Measurements from ENCODE around the gene CUEDC1. TPM values are rescaled to one million over a fixed set of nuclear protein-coding genes. Genes with fewer than 3 reads are reported as not detected.

Gene CUEDC1
- total RNA-seq, 1 experiment from 2014 or later = 26.7 TPM

DNA sequence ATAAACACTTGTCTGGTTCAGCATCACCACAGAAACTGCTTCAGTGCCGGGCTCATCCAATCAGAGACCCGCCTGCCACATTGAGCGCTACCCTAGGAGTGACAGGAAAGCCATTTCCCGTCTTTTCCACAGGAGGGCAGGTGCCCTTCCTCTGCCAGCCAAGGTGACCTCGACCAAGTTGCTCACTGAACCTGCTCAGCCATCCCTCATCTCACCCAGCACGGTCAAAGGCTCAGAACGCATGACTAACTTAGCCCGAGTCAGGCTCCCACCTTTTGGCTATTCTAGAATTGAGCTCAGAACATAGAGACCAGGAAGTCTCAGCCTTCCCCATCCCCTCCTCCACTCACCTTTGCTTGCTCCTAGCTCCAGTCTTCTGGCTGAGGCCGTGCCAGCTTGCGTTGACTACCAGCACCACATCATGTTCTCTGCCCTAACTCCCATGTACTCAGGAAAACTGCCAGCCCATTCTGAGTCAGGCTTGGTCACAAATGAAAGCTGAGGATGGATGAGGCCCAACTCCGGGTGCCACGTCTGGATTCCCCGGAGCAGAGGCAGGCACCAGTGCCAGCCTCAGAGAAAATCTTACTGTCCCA lies 121.0 kb downstream of the CUEDC1 start:
- in situ Hi-C loops (cut with HindIII; ENCODE audit: low sequenced_read_pairs) = no loop called here
- no peak for DNase-seq (ENCODE audit: low spot score)

DNA sequence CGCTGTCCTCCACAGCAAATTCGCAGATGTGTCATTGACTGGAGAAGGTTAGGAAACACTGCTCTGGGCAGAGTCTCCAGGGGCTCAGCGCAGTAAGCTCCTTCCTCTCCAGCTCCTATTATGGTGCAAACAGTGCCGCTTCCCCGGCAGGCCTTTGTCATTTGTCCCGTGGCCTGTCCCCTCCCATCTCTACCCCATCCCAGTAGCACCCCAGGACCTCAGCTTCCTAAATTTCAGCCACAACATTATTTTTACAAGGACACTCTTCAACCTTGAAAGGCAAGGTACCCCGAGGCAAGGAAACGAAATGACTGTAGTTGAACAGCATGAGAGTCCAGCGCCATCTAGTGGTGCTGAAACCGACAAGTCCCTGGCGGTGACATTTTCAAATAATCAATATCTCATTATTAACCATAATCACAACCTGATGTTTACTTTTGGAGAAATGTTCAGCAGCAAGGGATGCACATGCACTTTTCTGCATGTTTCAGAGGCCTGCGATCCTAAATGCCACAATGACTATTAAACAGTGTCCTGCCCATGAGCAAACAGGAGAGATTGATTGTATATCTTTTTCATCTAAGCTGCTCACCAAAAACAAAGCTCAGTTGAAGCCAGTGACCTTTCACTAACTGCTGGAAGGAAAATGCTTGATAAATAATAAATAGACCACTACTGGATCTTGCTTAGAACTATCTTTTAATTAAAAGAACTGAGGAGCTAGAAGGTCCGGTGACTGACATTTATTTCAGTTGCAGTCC lies 121.9 kb downstream of the CUEDC1 start:
- in situ Hi-C loops (cut with HindIII; ENCODE audit: low sequenced_read_pairs) = no loop called here
- peak; percentile 80 for DNase-seq (ENCODE audit: low spot score)

DNA sequence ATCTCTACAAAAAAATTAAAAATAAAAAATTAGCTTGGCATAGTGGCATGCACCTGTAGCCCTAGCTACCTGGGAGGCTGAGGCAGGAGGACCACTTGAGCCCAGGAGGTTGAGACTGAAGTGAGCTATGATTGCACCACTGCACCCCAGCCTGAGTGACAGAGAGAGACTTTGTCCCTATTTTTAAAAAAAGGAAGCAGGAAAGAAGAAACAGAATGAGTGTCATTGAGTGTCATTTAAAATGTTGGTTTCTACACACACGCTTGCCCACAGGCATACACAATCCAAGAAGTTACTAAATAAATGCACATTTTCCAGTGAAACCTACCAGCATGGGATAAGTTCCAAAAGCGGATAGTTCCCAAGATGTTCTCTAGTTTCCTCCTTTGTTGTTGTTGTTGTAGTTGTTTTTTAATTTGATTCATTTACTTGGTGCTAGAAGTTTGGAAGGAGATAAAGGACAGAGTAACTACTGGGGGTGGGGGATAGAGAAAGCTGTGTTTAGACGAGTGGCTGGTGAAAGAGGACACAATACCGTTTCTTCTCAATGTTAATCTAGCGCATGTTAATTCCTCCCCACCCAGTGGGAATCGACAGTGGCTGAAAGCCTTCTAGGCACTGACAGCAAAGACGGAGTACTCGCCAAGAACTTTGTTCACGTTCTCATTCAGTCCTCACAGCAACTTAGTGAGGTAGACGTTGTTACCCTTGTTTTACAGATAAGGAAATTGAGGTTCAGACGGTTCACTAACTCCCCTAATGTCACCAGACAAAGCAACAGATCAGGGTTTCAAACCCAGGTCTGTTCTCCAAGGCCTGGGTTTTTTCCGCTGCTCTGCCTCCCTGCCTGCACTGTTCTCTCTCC lies 122.7 kb downstream of the CUEDC1 start:
- in situ Hi-C loops (cut with HindIII; ENCODE audit: low sequenced_read_pairs) = no loop called here
- peak; percentile 8 for DNase-seq (ENCODE audit: low spot score)

DNA sequence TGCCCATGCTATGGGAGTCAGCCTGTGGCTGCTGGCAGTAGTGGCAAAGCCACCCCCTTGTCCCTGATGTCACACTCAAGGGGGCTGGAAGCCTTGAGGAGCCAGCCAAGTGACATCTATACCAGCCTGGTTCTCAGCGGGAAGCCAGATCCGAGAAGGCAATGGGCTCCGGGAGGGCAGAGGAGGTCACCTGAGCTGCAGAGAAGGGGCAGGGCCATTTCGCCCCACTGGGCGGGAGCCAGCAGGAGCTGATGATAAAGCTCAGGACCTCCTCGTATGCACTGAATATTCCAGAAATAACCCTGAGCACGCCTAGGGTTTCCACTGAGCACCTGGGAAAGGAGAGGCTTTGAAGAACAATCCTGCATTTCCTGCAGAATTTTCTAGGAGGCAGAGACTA lies 124.3 kb downstream of the CUEDC1 start:
- DNase-seq (ENCODE audit: low spot score) = no peak
- in situ Hi-C loops (cut with HindIII; ENCODE audit: low sequenced_read_pairs) = no loop called here

DNA sequence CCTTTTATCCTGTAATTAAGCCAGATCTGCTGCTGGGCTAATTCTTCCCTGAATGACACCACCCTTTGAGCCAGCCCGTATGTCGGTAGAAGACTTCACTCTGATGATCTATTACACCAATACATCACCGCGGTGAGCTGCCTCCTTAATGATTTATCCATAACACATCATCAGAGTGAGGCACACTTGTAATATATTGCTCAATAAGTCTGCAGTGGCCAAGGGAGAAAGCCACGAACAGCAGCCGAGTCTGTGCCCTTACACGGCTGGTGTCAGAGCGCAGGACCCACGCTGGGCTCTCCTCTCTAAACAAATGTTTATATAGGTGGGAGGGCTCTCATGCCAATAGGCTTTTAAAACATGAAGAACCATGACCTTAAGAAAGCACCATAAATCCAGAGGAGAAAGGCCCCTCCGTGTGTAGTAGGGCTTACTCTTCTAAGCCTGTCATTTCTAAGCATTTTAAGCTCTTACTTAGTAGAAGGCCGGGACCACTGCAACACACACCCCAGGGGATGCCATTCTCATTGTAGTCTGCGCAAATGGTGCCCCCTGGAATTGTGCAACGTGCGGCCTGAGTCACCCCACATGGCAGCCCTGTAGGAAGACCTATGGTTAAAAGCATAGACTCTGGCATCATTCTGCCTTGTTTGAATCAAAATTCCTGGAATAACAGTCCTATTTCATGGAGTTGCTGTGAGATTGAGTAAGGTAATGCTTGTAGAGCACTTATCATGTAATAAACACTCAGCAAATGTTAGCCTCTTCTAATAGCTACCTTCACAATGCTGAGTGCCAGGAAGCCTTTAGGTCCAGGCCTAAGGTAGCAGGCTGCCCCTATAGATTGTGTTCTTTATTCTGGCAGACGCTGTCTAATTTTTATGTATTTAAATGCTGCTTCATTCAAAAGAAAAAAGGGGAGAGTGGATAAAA lies 131.5 kb downstream of the CUEDC1 start:
- in situ Hi-C loops (cut with HindIII; ENCODE audit: low sequenced_read_pairs) = no loop called here

DNA sequence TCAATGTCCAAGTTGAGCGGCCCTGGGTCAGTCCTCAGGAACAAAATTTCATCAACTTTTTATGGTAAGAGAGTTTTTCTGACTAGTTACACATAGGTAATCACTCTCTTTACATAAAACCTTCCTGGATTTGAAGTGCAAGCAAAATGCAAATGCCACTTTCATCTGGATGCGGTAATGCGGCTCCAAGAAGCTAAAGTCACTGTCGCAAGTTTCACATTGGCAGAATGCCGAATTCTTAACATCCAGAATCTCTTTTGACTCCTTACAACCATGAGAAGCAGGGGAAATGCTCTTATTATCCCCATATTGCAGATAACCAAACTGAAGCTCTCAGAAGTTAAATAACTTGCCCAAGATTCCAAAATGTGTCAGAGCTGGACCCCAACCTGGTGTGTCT lies 135.3 kb downstream of the CUEDC1 start:
- no peak for DNase-seq (ENCODE audit: low spot score)
- in situ Hi-C loops (cut with HindIII; ENCODE audit: low sequenced_read_pairs) = no loop called here

More for the DNA sequence above, 131.5 kb downstream of the CUEDC1 start:
- DNase-seq (ENCODE audit: low spot score) = no peak

DNA sequence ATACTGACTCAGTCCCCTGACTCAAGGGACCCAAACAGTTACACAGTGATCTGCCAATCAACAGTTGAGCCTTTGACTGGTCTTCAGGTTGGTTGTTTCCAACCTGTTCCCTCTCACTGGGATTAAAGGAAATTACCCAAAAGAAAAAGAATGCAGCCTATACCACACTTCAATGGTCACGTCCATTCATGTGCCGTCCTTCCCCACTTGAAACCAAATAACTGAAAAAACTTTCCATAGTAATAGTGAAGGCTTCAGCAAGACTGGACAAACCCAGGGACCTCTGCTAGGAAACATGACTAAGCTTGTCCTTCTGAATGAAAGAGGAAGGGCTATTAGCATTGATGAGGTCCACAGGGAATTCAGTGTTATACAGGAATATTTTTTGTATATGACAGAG lies 135.9 kb downstream of the CUEDC1 start:
- no peak for DNase-seq (ENCODE audit: low spot score)
- in situ Hi-C loops (cut with HindIII; ENCODE audit: low sequenced_read_pairs) = no loop called here

DNA sequence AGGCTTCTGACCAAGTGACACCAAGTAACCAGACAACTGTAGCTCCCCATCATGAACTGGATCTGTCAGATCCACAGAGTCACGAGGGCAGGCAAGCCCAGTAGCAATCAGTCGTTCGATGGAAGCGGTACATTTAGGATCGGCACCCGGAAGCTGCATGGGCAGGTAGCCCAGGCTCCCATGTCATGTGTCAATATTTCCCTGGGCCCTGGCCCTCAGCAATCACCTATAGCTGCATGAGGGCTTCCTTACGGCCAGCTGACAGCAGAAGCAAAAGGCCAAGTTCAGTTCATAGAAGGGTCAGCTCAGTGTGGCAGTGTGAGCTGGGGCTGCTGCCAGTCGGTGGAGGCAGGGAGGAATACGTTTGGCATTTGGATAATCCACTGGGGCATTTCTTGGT lies 137.1 kb downstream of the CUEDC1 start:
- no peak for DNase-seq (ENCODE audit: low spot score)
- in situ Hi-C loops (cut with HindIII; ENCODE audit: low sequenced_read_pairs) = no loop called here

DNA sequence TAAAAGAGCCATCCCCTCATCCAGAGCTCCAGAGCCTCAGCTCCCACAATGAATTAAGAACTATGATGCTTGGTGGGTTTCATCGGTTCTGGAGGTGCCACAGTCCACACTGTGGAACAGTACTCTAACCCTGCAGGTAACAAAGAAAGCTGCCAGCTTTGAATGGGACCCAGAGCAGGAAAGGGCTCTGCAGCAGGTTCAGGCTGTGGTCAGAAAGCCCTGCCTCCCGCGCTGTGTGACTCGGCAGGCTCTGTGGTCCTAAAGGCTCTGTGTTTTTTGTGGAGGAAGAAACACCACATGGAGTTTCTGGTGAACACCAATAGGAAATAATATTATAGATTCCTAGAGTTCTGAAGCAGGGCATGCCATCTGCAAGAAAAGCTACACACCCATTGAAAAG lies 137.9 kb downstream of the CUEDC1 start:
- in situ Hi-C loops (cut with HindIII; ENCODE audit: low sequenced_read_pairs) = no loop called here

DNA sequence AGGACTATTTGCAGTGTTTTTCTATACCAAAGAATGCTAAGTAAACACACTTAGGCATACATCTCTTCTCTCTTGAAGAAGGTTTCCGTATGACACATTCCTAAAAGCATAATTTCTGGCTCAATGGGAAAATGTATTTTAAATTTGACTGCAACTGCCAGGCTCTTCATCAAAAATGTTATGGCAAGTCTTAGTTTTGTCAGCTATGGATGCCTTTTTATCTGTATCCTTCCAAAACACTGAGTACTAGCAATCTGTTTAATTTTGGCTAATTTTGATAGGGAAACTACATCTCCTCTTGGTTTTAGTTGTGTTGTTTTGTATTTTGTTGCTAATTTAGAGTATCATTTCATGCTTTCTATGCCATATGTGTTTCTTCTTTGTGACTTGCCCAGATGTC lies 140.8 kb downstream of the CUEDC1 start:
- in situ Hi-C loops (cut with HindIII; ENCODE audit: low sequenced_read_pairs) = no loop called here
- DNase-seq (ENCODE audit: low spot score) = no peak

More for the DNA sequence above, 137.9 kb downstream of the CUEDC1 start:
- no peak for DNase-seq (ENCODE audit: low spot score)

DNA sequence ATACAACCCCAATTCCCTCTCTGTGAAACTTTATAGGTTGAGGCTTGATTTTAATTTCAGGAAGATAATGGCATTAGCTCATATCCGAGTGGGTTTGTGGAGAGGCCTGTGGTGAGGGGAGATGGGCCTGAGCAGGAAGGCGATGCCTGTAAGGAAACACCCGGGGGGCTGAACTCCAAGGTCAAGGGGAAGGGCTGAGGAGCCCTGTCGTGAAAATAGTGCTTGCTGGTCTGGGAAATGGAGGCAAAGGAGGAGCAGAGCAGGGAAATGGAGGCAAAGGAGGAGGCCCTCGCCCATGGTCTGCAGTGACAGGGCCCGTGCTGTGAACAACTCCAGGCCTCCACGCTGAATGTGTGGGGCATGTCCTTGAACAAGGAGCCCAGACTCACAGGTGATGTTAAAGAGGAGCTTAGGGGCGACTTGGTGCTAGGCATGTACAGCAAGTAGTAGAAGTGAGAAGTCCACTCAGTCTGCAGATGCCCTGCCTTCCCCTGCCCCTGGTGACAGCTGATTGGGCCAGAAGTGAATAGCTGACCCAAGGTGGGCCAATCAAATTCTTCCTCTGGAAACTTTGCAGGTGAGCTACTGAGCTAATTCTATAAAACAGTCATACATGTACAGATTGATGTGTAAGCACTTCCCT lies 143.5 kb downstream of the CUEDC1 start:
- in situ Hi-C loops (cut with HindIII; ENCODE audit: low sequenced_read_pairs) = no loop called here
- peak; percentile 29 for DNase-seq (ENCODE audit: low spot score)

Other genes with a start within 250 kb of the CUEDC1 start
- gene CCDC182, start 210.1 kb downstream of the CUEDC1 start, total RNA-seq (2014; rRNA removed; shearing (Covaris generic)) = not detected in 2 replicates
- 39.2 and 60.7 TPM in 2 replicates for gene MRPS23, start 105.4 kb downstream of the CUEDC1 start, total RNA-seq (2014; rRNA removed; shearing (Covaris generic))
- gene VEZF1, start 32.8 kb upstream of the CUEDC1 start, total RNA-seq (2014; rRNA removed; shearing (Covaris generic)) = 22.7 and 37.4 TPM in 2 replicates
- gene SRSF1, start 51.8 kb upstream of the CUEDC1 start, total RNA-seq (2014; rRNA removed; shearing (Covaris generic)) = 461 and 585 TPM in 2 replicates
- gene DYNLL2, start 128.0 kb upstream of the CUEDC1 start, total RNA-seq (2014; rRNA removed; shearing (Covaris generic)) = 10.5 and 11.5 TPM in 2 replicates
- gene OR4D1, start 193.0 kb upstream of the CUEDC1 start, total RNA-seq (2014; rRNA removed; shearing (Covaris generic)) = not detected in 2 replicates
- gene OR4D2, start 211.6 kb upstream of the CUEDC1 start, total RNA-seq (2014; rRNA removed; shearing (Covaris generic)) = not detected in 2 replicates
- gene EPX, start 237.3 kb upstream of the CUEDC1 start, total RNA-seq (2014; rRNA removed; shearing (Covaris generic)) = not detected in 2 replicates

Measured in G401 (cell line).